ENCODE data around the gene MYCBPAP.

The MYCBPAP gene

DNA sequence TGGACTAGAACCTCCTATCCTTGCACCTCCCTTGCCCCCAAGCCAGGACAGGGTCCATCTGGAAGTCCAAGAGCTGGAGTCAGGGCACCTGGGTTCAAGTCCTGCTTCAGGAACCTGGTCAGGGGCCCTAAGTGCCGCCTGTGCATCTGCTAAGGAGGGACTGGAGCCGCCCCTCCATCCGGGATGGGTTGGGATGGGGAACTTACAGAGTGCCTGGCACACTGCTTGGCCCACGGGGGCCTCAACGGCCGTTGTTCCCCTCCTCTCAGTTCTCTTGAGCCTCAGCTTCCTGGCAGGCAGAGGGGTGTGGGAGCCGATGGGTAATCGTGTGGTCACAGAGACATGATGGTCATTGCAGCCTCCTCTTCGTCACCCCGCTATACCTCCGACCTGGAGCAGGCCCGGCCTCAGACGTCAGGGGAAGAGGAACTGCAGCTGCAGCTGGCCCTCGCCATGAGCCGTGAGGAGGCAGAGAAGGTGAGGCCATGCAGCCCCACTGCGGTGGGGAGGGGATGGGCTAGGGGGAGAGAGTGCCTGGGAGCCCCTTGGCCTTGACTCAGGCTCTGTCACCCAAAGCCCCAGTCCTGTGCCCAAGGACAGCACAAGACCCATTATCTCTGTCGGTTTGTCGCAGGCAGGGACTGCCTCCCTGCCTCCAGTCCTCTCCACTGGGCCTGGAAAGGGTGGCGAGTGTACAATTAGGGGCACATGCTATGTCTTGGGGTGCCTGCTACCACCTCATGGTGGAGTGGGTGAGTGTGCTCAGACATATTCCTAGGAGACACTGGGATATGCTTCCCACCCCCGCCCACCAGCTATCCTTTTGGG lies 29.7 kb downstream of the MYCBPAP start:
- DNase-seq (ENCODE audit: low spot score): no peak

- no peak for DNase-seq (ENCODE audit: low spot score)
Observed at GRCh38 chr17:50538549-50539410, 30.5 kb downstream of the MYCBPAP start.

DNA sequence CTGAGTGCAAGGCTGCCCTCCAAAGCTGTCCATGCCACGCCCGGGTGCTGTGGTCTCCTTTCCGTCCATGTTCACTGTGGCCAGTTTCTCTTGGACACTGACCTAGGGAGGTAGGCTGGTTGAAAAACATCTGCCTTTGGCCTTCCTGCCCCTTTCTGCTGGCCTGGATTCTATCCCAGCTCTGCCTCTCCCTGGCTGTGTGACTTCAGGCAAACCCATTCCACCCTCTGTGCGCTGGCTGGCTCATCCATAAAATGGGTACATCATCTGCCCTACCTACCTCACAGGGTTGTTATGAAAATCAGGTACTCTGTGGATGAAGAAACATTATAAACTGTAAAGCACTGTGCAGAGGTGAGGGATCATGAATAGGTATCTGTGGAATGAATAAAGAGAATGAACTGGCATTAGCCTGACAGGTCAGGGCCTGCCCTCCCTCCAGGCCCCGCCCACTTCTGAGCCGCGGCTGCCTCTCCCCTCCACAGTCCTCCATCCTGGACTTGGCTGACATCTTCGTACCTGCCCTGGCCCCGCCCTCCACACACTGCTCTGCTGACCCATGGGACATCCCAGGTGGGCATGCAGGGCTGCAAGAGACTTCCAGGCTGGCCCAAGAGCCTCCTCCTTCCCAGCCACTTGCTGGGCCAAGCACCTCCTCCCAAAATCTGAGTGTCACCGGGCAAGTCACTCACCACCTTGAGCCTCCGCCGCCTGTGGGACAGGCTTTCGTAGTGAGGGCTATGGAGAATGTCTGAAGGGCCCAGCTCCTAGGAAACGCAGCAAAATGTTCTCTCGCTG lies 31.7 kb downstream of the MYCBPAP start:
- no peak for DNase-seq (ENCODE audit: low spot score)

DNA sequence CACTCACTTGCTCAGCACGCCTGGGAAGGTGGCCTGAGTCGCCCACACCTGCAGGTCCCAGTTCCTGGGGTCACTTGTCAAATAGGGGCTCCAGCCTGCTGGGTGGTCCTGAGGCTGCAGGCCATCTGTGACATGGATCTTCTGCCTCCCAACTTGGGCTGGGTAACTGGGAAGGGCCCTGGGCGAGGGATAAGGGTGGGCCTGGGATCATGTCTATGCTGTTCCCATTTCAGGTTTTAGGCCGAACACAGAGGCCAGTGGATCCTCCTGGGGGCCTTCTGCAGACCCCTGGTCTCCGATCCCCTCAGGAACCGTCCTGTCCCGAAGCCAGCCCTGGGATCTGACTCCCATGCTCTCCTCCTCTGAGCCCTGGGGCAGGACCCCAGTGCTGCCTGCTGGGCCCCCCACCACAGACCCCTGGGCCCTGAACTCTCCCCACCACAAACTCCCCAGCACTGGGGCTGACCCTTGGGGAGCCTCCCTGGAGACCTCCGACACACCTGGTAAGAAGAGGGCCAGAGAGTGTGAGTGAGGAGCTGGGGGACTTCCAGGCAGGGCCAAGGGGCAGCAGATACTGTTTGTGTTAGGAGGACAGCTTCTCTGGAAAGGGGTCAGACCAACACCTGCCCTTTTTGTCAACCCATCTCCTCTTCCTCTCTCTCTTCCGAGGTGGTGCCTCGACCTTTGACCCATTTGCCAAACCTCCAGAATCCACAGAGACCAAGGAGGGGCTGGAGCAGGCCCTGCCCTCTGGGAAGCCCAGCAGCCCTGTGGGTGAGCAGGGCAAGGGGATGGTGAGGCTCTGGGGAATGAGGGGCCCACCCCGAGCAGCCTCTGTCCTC lies 32.5 kb downstream of the MYCBPAP start:
- no peak for DNase-seq (ENCODE audit: low spot score)

- DNase-seq (ENCODE audit: low spot score): no peak
Observed at GRCh38 chr17:50541402-50541715, 33.1 kb downstream of the MYCBPAP start.

DNA sequence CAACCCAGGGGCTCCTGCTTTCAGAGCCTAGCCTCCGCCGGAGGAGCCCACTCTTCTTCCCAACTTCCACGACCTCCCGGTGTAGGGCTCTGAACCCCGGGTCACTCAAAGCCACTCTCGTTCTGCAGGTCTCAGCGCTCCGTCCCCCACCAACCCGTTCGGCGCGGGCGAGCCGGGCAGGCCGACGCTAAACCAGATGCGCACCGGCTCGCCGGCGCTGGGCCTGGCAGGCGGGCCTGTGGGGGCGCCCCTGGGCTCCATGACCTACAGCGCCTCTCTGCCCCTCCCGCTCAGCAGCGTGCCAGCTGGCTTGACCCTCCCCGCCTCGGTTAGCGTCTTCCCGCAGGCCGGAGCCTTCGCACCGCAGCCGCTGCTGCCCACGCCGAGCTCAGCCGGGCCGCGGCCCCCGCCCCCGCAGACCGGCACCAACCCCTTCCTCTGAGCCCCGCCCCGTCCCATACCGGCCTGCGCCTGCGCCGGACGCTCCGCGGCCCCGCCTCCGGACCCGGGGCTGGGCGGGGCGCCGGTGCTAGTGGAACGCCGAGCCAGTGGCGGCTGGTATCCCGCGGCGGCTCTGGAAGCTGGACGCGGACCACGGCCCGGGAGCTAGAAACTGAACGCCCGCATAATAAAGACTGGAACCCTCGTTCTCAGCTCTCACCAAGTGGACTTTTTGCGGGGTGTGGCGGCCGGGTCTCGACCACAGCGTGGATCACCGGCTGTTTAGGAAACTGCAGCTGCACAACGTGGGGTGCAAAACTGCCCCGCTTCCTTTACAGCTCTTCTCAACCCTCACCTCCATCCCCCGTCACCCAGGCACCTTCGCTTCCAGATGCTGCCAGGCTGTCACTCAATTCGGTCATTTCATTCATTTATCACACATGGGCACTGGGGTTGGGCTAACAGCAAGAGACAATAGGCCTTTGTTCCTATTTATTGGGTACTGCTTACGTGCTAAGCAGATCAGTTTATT lies 33.8 kb downstream of the MYCBPAP start:
- DNase-seq (ENCODE audit: low spot score): peak; percentile 89

DNA sequence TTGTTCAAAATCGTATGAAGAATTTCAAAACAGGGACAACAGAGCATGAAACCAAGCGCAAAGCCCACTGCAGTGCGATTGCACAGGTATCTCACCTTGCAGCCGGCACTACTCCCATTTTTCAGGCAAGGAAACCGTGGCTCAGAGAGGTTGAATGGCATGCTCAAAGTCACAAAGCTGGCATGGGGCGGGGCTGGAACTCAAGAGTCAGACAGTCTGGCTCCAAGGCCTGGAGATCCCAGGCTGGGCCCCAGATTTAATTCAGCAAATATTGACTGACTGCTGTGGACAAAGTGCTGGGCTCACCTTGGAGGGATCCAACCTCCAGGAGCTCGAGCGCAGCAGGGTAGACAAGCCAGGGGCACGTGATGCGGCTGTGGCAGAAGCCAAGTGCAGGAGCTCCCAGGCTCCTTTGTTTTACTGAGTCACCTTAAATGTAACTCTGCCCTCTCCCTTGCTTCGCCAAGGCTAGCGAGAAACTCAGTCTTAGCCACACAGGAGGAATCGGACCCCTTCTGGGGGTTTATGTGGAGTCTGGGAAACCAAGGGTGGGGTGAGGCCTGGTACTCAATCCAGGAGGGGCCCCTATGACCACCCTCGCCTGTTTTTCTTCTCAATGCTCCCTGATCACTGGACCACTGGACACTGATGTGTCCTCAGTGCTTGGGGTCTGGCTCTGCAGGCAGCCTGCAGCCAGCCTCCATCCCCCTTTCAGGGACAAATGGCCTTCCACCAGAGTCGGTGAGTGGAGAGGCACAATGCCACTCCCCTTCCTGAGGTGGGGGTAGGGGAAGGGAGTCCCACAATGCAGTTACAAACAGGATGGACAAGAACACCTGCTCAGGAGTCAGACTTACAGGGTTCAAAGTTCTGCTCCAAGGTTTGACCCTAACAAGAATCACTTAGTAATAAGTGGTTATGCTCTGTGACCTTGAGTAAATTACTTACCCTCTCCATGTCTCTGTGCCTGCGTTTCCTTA lies 34.8 kb downstream of the MYCBPAP start:
- DNase-seq (ENCODE audit: low spot score): peak; percentile 83

GRCh38 chr17:50544516-50544915 lies 36.3 kb downstream of the MYCBPAP start:
- DNase-seq (ENCODE audit: low spot score): no peak

DNA sequence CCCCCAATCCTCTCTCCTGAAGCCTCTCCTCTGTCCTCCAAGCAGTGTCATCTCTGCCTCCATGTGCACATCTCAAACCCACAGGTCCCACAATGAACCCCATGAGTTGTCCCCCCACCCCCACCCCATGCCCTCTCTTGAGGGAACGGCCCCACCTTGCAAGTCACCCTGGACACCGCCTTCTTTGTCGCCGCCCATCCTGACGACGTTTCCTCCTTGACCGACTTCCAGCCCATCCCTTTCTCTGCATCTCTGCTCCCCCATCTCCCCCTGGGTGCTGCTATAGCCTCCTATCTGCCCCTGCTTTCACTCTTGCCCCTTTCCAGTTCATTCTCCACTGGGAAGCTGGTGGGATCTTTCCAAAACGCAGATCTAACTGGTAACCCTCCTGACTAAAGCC lies 37.1 kb downstream of the MYCBPAP start:
- no peak for DNase-seq (ENCODE audit: low spot score)

DNA sequence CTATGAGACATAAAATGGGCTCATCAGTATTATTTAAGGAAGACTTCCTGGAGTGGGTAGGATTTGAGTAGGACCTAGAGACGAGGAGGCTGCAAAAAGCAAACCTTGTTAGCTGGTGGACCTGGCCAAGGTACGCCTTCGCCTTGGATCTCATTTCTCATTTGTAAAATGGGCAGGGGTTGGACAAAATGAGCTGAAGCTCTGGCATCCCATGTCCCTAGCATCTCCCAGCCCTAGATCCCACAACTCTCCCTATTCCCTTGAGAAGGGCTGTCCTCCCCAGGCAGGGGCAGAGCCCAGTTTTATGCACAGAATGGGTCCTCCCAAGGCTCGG lies 38.4 kb downstream of the MYCBPAP start:
- no peak for DNase-seq (ENCODE audit: low spot score)

- DNase-seq (ENCODE audit: low spot score): peak; percentile 92
Observed at GRCh38 chr17:50547035-50547735, 38.9 kb downstream of the MYCBPAP start, which contains the start of gene SPATA20. Gene SPATA20 (plus strand): TSS chr17:50547174. CDS start chr17:50547209, 35 bp downstream.

- no peak for DNase-seq (ENCODE audit: low spot score)
Observed at GRCh38 chr17:50547736-50548083, 39.5 kb downstream of the MYCBPAP start.

DNA sequence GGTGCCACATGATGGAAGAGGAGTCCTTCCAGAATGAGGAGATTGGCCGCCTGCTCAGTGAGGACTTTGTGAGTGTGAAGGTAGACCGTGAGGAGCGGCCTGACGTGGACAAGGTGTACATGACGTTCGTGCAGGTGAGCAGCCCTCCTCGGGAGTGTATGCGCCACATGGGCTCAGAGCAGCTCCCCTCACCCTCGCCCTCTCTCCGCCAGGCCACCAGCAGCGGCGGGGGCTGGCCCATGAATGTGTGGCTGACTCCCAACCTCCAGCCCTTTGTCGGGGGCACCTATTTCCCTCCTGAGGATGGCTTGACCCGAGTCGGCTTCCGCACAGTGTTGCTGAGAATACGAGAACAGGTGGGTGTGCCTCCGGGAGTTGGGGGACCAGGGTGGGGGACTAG lies 40.6 kb downstream of the MYCBPAP start:
- no peak for DNase-seq (ENCODE audit: low spot score)

- no peak for DNase-seq (ENCODE audit: low spot score)
Observed at GRCh38 chr17:50549256-50549941, 41.2 kb downstream of the MYCBPAP start.

- DNase-seq (ENCODE audit: low spot score): no peak
Observed at GRCh38 chr17:50549969-50550368, 41.7 kb downstream of the MYCBPAP start.

DNA sequence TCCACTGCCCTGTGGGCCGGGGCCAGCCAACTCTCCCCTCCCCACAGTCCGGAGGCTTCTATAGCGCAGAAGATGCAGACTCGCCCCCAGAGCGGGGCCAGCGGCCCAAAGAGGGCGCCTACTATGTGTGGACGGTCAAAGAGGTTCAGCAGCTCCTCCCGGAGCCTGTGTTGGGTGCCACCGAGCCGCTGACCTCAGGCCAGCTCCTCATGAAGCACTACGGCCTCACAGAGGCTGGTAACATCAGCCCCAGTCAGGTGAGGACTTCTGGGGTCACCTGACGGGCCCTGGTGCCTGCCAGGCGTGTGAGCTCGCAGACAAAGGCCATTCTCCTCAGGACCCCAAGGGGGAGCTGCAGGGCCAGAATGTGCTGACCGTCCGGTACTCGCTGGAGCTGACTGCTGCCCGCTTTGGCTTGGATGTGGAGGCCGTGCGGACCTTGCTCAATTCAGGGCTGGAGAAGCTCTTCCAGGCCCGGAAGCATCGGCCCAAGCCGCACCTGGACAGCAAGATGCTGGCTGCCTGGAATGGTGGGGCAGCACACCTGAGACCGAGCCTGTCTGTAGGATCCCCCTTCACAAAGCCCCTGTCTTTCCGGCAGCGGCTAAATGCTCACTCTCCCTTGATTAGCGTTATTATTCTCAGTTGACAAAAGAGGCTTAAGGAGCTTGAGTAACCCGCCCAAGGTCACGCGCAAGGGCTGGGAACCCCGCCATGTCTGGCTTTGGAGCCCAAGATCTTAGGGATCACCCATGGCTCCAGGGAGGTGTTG lies 42.6 kb downstream of the MYCBPAP start:
- peak; percentile 87 for DNase-seq (ENCODE audit: low spot score)

- DNase-seq (ENCODE audit: low spot score): no peak
Observed at GRCh38 chr17:50551433-50551815, 43.2 kb downstream of the MYCBPAP start.
